GM18498 (cell line): ENCODE data around the gene AFMID.
"Not testable (repeated sequence)": the region's sequence is repeated elsewhere in the genome, so short reads cannot be mapped to it uniquely, and the experiment has no call there.

ENCODE experiments used
- ATAC-seq: cut with Tn5 transposase; IDR thresholded peaks from one replicate; pipeline ENCODE4 v1.9.1; 2021; ENCODE audit warnings: mild to moderate bottlenecking, moderate library complexity; ENCODE audit not compliant: unreplicated experiment

Gene AFMID

DNA sequence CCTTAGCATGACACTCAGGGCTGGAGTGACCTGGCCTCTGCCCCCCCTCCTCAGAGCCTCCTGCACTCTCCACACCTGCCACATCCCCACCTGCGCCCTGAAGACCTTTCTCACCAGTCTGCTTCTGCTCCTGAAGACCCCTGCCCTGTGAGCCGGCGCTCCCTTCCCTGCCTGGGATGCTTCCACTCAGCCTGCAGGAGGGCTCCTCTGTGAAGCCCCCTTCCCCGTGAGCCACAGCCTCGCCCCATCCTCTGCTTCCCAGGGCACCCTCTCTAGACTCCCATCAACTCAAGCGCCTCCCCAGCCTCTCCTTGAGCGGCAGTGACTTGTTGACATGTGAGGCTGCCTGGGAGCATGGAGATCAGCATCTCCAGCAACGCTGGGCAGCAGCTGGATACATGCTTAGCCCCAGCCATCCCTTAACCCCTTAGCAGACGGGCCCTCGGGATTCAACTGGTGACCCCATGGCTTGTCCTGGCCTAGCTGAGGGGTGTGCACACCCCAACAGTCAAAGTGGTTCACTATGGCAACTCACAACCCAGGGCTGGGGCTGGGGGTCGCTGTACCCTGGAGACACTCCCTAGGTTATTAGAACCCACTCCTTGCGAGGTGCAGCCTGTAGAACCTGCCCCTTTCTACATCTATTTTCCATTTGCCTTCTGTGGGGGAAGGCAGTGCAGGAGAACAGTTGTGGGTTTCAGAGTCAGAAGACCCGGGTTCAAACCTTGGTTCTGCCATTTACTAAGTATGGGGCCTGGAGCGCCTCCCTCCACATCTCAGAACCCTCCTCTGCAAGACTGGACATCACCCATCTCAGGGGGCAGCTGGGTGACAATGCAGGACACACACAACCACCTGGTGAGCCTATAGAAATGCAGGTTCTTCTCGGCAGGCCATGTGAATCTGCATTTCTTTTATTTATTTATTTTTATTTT is 65.8 kb downstream of the AFMID start:
- no peak for ATAC-seq

DNA sequence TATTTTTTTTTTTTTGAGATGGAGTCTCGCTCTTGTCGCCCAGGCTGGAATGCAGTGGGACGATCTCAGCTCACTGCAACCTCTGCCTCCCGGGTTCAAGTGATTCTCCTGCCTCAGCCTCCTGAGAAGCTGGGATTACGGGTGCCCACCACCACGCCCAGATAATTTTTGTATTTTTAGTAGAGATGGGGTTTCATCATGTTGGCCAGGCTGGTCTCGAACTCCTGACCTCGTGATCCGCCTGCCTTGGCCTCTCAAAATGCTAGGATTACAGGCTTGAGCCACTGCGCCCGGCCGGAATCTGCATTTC is 66.4 kb downstream of the AFMID start:
- not testable (repeated sequence) for ATAC-seq

- peak; percentile 63 for ATAC-seq
Measured at GRCh38 chr17:78253946-78254672, 66.9 kb downstream of the AFMID start.

- ATAC-seq, result no peak
Measured at GRCh38 chr17:78255029-78255656, 68.0 kb downstream of the AFMID start.

- no peak for ATAC-seq
Measured at GRCh38 chr17:78255953-78256706, 69.0 kb downstream of the AFMID start.

- ATAC-seq, result no peak
Measured at GRCh38 chr17:78256707-78257591, 69.8 kb downstream of the AFMID start.
